OCI-LY1 (cell line): ENCODE measurements around the gene TAGLN2.

Experiments used
- H2AFZ ChIP-seq: fragments of 200-600 bp; sonication (generic), shearing (Covaris generic); 2 replicates; pipeline ENCODE4 v1.6.0; 2014; ENCODE audit warnings: antibody characterized with exemption, mild to moderate bottlenecking, low read length
- H3F3A ChIP-seq: fragments of 200-600 bp; sonication (generic), shearing (Covaris generic); 2 replicates; pipeline ENCODE4 v1.6.0; 2014; ENCODE audit warnings: mild to moderate bottlenecking, antibody characterized with exemption, low read length, moderate library complexity; ENCODE audit not compliant: insufficient read depth
- H3K27ac ChIP-seq: fragments of 200-600 bp; sonication (generic); 2 replicates; pipeline ENCODE4 v1.5.1; 2014; ENCODE audit warnings: low read length, mixed run types, mild to moderate bottlenecking, low read depth; ENCODE audit not compliant: poor library complexity, severe bottlenecking
- H3K27me3 ChIP-seq: fragments of 200-600 bp; sonication (generic); 2 replicates; pipeline ENCODE4 v1.6.0; 2014; ENCODE audit warnings: antibody characterized with exemption, mild to moderate bottlenecking, low read length, moderate library complexity; ENCODE audit not compliant: insufficient read depth
- H3K36me3 ChIP-seq: fragments of 200-600 bp; sonication (generic); 2 replicates; pipeline ENCODE4 v1.6.1; 2014; ENCODE audit warnings: mild to moderate bottlenecking, antibody characterized with exemption, low read length, moderate library complexity, mixed read lengths; ENCODE audit not compliant: insufficient read depth
- H3K4me1 ChIP-seq: fragments of 200-600 bp; sonication (generic); 2 replicates; pipeline ENCODE4 v1.5.1; 2014; ENCODE audit warnings: mild to moderate bottlenecking, low read length, moderate library complexity; ENCODE audit not compliant: insufficient read depth, severe bottlenecking
- H3K4me2 ChIP-seq: fragments of 200-600 bp; sonication (generic), shearing (Covaris generic); 2 replicates; pipeline ENCODE4 v1.6.1; 2014; ENCODE audit warnings: low read length
- H3K4me3 ChIP-seq: fragments of 200-600 bp; sonication (generic); 2 replicates; pipeline ENCODE4 v1.5.1; 2014; ENCODE audit warnings: low read length, low read depth, mild to moderate bottlenecking, mixed read lengths; ENCODE audit not compliant: poor library complexity, severe bottlenecking
- H3K79me2 ChIP-seq: fragments of 200-600 bp; shearing (Covaris generic); 2 replicates; pipeline ENCODE4 v1.6.1; 2016; ENCODE audit warnings: mixed run types, low read length, mixed read lengths; ENCODE audit not compliant: insufficient read depth
- H3K9ac ChIP-seq: fragments of 200-600 bp; sonication (generic), shearing (Covaris generic); 2 replicates; pipeline ENCODE4 v1.6.1; 2014; ENCODE audit warnings: mild to moderate bottlenecking, low read length, mixed read lengths
- H3K9me2 ChIP-seq: fragments of 200-600 bp; sonication (generic), shearing (Covaris generic); 2 replicates; pipeline ENCODE4 v1.6.1; 2014; ENCODE audit warnings: low read depth, mild to moderate bottlenecking, low read length, mixed read lengths
- H3K9me3 ChIP-seq: fragments of 200-600 bp; shearing (Covaris generic); 2 replicates; pipeline ENCODE4 v1.6.1; 2014; ENCODE audit warnings: low read length, mixed read lengths
- H4K20me1 ChIP-seq: fragments of 200-600 bp; sonication (generic), shearing (Covaris generic); 2 replicates; pipeline ENCODE4 v1.6.0; 2016; ENCODE audit warnings: mild to moderate bottlenecking, low read length; ENCODE audit not compliant: insufficient read depth
- CTCF ChIP-seq: fragments of 200-600 bp; sonication (generic), shearing (Covaris generic); IDR thresholded peaks from 2 replicates; pipeline ENCODE4 v1.5.1; 2017; ENCODE audit warnings: mild to moderate bottlenecking, antibody characterized with exemption, low read length, moderate library complexity, mixed read lengths
- EZH2 ChIP-seq: fragments of 200-600 bp; sonication (generic), shearing (Covaris generic); IDR thresholded peaks from 2 replicates; pipeline ENCODE4 v1.8.0; 2017; ENCODE audit warnings: borderline replicate concordance, mixed run types, mild to moderate bottlenecking, antibody characterized with exemption, low read length, moderate library complexity, mixed read lengths

Gene TAGLN2

GRCh38 chr1:159942632-159943277, 17.4 kb upstream of the TAGLN2 start:
- no peaks in the 10 kb centered on the region for H3K36me3 ChIP-seq
- H3K27me3 ChIP-seq: 0 out of 2 replicates have a peak, but pooled peaks cover 11% of the 10 kb centered on the region
- H3K9me2 ChIP-seq: no peaks in the 10 kb centered on the region
- no peak for TF ChIP-seq CTCF
- no peak for TF ChIP-seq EZH2
- no peaks in the 10 kb centered on the region for H4K20me1 ChIP-seq
- no peak overlapping the region for H3K9ac ChIP-seq
- no peaks in the 10 kb centered on the region for H3K79me2 ChIP-seq
- no peaks in the 10 kb centered on the region for H3K4me1 ChIP-seq
- H3K27ac ChIP-seq: no peak overlapping the region
- no peak overlapping the region for H3K4me3 ChIP-seq
- no peak overlapping the region for H3K4me2 ChIP-seq
- no peaks in the 10 kb centered on the region for H3K9me3 ChIP-seq
- no peak overlapping the region for H2AFZ ChIP-seq
- no peaks in the 10 kb centered on the region for H3F3A ChIP-seq

GRCh38 chr1:159941591-159942560, 16.6 kb upstream of the TAGLN2 start:
- no peaks in the 10 kb centered on the region for H3K9me2 ChIP-seq
- no peaks in the 10 kb centered on the region for H3K79me2 ChIP-seq
- H3K36me3 ChIP-seq: no peaks in the 10 kb centered on the region
- H3K4me2 ChIP-seq: no peak overlapping the region
- H3K4me1 ChIP-seq: no peaks in the 10 kb centered on the region
- H3K9ac ChIP-seq: no peak overlapping the region
- no peaks in the 10 kb centered on the region for H3K9me3 ChIP-seq
- H3K4me3 ChIP-seq: no peak overlapping the region
- H4K20me1 ChIP-seq: no peaks in the 10 kb centered on the region
- TF ChIP-seq CTCF (no peak), EZH2 (no peak)
- no peak overlapping the region for H2AFZ ChIP-seq
- 0 out of 2 replicates have a peak, but pooled peaks cover 11% of the 10 kb centered on the region for H3K27me3 ChIP-seq
- H3K27ac ChIP-seq: no peak overlapping the region
- H3F3A ChIP-seq: no peaks in the 10 kb centered on the region

- H3K9me3 ChIP-seq: no peaks in the 10 kb centered on the region
- TF ChIP-seq EZH2 (no peak), CTCF (no peak)
- H3K4me2 ChIP-seq: no peak overlapping the region
- no peak overlapping the region for H3K27ac ChIP-seq
- no peak overlapping the region for H3K9ac ChIP-seq
- H3K4me1 ChIP-seq: no peaks in the 10 kb centered on the region
- no peaks in the 10 kb centered on the region for H4K20me1 ChIP-seq
- H3F3A ChIP-seq: no peaks in the 10 kb centered on the region
- H3K36me3 ChIP-seq: no peaks in the 10 kb centered on the region
- no peak overlapping the region for H2AFZ ChIP-seq
- no peaks in the 10 kb centered on the region for H3K9me2 ChIP-seq
- H3K27me3 ChIP-seq: 0 out of 2 replicates have a peak, but pooled peaks cover 11% of the 10 kb centered on the region
- H3K79me2 ChIP-seq: no peaks in the 10 kb centered on the region
- no peak overlapping the region for H3K4me3 ChIP-seq
These were observed 15.8 kb upstream of the TAGLN2 start for GRCh38 chr1:159941141-159941540.
